Measurements from ENCODE around the gene SLC25A12. TPM values are rescaled to one million over a fixed set of nuclear protein-coding genes. Genes with fewer than 3 reads are reported as not detected.

The SLC25A12 gene
- polyA plus RNA-seq, 1 of the 3 experiments (the other 2 are of a cell fraction): 13.0 TPM

DNA sequence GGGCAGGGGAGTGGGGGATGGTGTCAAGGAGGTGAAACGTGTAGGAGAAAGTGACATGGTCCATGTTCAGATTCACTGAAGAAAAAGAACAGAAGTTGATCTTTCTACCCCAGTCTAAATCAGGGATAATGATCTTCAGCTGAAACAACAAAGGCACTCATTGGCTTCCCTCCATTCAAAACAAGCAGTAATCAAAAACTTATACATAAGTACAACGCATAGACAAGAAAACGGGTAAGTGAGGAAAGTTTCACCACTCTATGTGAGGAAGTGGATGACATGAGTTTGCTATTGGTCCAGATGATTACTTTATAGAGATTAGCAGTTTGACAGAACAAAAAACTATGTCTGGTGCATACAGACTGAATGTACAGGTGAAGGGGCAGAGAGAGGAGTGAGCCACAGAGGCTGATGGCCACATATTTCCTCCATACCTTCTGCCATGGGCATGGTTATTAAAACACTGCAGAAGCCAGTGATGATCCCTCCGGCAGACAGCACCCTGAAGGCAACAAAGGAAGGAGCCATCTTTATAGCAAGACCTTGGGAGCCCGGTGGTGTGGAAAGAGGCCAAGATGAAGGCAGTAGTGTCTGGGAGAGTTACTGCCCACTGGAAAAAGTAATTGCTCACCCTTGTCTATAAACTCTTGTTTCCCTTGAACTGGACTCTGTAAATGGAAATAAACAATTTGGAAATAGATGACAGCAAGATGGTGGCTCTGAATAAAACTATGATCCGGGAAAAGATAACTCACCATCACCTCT lies 57.7 kb downstream of the SLC25A12 start:
- CTCF ChIA-PET: no interaction called here

DNA sequence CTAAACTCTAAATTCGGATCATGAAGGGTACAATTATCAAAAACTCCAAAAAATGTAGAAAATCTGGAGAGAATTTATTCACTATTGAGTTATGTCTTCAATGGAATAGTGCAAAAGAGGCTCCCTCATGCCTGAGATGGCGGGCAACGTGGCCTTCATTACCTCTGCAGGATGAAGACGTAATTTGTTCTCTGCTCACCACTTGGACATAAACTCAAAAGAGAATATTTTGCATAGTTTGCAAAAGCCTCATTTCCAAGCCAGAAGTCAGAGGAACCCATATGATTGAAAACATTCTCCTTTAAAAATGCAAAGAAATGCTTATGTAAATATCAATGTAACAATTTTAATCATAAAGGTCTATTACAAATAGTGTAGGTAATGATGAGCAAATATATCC lies 58.7 kb downstream of the SLC25A12 start:
- WGBS (ENCODE audit: low lambda C conversion rate): 89% methylated on average over 4 of the region's 4 CpGs
- H4K20me1 ChIP-seq (ENCODE audit: insufficient read depth): no peaks in the 10 kb centered on the region
- H3K9ac ChIP-seq: no peak overlapping the region
- no peak overlapping the region for H3K27ac ChIP-seq (ENCODE audit: low read depth in 2 of 2, low read length in 1 of 2)
- no peak for DNase-seq
- no peak overlapping the region for H3K4me2 ChIP-seq
- CTCF ChIA-PET: no interaction called here
- H2AFZ ChIP-seq (ENCODE audit: low read depth): no peak overlapping the region
- POLR2A ChIA-PET: no interaction called here
- no peak overlapping the region for H3K4me3 ChIP-seq (ENCODE audit: low read depth in 2 of 2, low read length in 1 of 2)
- H3F3A ChIP-seq (replicated peaks; ENCODE audit: insufficient read depth): no peaks in the 10 kb centered on the region
- TF ChIP-seq JUND (IDR thresholded peaks at IDR 0.05) (no peak), GABPA (IDR thresholded peaks at IDR 0.05; ENCODE audit: low read depth) (no peak), TAF1 (IDR thresholded peaks at IDR 0.05; ENCODE audit: borderline replicate concordance, low read depth, low read length) (no peak), YY1 (IDR thresholded peaks at IDR 0.05; ENCODE audit: low read depth) (no peak), FOXJ3 (CRISPR knock-in tag; IDR thresholded peaks at IDR 0.05) (no peak), RAD21 (IDR thresholded peaks at IDR 0.05; ENCODE audit: low read length) (no peak), GATA2 (CRISPR knock-in tag; IDR thresholded peaks at IDR 0.05) (no peak), EP300 (IDR thresholded peaks at IDR 0.05; ENCODE audit: borderline replicate concordance in 1 of 2, low read depth in 1 of 2, low read length in 1 of 2) (no peak), ELF1 (IDR thresholded peaks at IDR 0.05) (no peak), TCF12 (IDR thresholded peaks at IDR 0.05) (no peak)
- TF ChIP-seq, protein P1, sequence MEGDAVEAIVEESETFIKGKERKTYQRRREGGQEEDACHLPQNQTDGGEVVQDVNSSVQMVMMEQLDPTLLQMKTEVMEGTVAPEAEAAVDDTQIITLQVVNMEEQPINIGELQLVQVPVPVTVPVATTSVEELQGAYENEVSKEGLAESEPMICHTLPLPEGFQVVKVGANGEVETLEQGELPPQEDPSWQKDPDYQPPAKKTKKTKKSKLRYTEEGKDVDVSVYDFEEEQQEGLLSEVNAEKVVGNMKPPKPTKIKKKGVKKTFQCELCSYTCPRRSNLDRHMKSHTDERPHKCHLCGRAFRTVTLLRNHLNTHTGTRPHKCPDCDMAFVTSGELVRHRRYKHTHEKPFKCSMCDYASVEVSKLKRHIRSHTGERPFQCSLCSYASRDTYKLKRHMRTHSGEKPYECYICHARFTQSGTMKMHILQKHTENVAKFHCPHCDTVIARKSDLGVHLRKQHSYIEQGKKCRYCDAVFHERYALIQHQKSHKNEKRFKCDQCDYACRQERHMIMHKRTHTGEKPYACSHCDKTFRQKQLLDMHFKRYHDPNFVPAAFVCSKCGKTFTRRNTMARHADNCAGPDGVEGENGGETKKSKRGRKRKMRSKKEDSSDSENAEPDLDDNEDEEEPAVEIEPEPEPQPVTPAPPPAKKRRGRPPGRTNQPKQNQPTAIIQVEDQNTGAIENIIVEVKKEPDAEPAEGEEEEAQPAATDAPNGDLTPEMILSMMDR (IDR thresholded peaks at IDR 0.05): no peak
- TF ChIP-seq, protein P2, sequence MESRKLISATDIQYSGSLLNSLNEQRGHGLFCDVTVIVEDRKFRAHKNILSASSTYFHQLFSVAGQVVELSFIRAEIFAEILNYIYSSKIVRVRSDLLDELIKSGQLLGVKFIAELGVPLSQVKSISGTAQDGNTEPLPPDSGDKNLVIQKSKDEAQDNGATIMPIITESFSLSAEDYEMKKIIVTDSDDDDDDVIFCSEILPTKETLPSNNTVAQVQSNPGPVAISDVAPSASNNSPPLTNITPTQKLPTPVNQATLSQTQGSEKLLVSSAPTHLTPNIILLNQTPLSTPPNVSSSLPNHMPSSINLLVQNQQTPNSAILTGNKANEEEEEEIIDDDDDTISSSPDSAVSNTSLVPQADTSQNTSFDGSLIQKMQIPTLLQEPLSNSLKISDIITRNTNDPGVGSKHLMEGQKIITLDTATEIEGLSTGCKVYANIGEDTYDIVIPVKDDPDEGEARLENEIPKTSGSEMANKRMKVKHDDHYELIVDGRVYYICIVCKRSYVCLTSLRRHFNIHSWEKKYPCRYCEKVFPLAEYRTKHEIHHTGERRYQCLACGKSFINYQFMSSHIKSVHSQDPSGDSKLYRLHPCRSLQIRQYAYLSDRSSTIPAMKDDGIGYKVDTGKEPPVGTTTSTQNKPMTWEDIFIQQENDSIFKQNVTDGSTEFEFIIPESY (IDR thresholded peaks at IDR 0.05; ENCODE audit: borderline replicate concordance, low read depth): no peak
- TF ChIP-seq, protein P3, sequence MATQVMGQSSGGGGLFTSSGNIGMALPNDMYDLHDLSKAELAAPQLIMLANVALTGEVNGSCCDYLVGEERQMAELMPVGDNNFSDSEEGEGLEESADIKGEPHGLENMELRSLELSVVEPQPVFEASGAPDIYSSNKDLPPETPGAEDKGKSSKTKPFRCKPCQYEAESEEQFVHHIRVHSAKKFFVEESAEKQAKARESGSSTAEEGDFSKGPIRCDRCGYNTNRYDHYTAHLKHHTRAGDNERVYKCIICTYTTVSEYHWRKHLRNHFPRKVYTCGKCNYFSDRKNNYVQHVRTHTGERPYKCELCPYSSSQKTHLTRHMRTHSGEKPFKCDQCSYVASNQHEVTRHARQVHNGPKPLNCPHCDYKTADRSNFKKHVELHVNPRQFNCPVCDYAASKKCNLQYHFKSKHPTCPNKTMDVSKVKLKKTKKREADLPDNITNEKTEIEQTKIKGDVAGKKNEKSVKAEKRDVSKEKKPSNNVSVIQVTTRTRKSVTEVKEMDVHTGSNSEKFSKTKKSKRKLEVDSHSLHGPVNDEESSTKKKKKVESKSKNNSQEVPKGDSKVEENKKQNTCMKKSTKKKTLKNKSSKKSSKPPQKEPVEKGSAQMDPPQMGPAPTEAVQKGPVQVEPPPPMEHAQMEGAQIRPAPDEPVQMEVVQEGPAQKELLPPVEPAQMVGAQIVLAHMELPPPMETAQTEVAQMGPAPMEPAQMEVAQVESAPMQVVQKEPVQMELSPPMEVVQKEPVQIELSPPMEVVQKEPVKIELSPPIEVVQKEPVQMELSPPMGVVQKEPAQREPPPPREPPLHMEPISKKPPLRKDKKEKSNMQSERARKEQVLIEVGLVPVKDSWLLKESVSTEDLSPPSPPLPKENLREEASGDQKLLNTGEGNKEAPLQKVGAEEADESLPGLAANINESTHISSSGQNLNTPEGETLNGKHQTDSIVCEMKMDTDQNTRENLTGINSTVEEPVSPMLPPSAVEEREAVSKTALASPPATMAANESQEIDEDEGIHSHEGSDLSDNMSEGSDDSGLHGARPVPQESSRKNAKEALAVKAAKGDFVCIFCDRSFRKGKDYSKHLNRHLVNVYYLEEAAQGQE (IDR thresholded peaks at IDR 0.05; ENCODE audit: low read depth, low read length): no peak
- H3K79me2 ChIP-seq (ENCODE audit: insufficient read depth): no peaks in the 10 kb centered on the region
- no peaks in the 10 kb centered on the region for H3K9me2 ChIP-seq
- peaks cover 45 to 48% of the 10 kb centered on the region in 2 experiments for H3K36me3 ChIP-seq (replicated peaks in 1 of 2; ENCODE audit: control insufficient read depth in 1 of 2, insufficient read depth in 2 of 2, low read length in 1 of 2)
- H3K4me1 ChIP-seq (ENCODE audit: control insufficient read depth in 1 of 2, insufficient read depth in 2 of 2, low read depth in 1 of 2, low read length in 1 of 2): no peaks in the 10 kb centered on the region
- H3K9me3 ChIP-seq: peaks cover 12% of the 10 kb centered on the region; the same call in 1 of the 2 replicates
- H3K27me3 ChIP-seq (ENCODE audit: insufficient read depth): no peaks in the 10 kb centered on the region

More for the DNA sequence above, 57.7 kb downstream of the SLC25A12 start:
- Histone ChIP-seq H3K4me1 (ENCODE audit: control insufficient read depth in 1 of 2, insufficient read depth in 2 of 2, low read depth in 1 of 2, low read length in 1 of 2) (no peaks in the 10 kb centered on the region), H3K9me2 (no peaks in the 10 kb centered on the region), H3F3A (replicated peaks; ENCODE audit: insufficient read depth) (no peaks in the 10 kb centered on the region), H3K4me2 (no peak overlapping the region), H4K20me1 (ENCODE audit: insufficient read depth) (no peaks in the 10 kb centered on the region), H2AFZ (ENCODE audit: low read depth) (no peak overlapping the region), H3K27ac (ENCODE audit: low read depth in 2 of 2, low read length in 1 of 2) (no peak overlapping the region), H3K79me2 (ENCODE audit: insufficient read depth) (no peaks in the 10 kb centered on the region), H3K27me3 (ENCODE audit: insufficient read depth) (no peaks in the 10 kb centered on the region), H3K4me3 (ENCODE audit: low read depth in 2 of 2, low read length in 1 of 2) (no peak overlapping the region), H3K9me3 (peaks cover 4% of the 10 kb centered on the region; the same call in 1 of the 2 replicates), H3K9ac (no peak overlapping the region), H3K36me3 (replicated peaks in 1 of 2; ENCODE audit: control insufficient read depth in 1 of 2, insufficient read depth in 2 of 2, low read length in 1 of 2) (peaks cover 40 to 46% of the 10 kb centered on the region in 2 experiments)
- POLR2A ChIA-PET: interaction anchor here (0.6 kb wide), 1 partner anchor 85 kb away, joined by 4 read pairs; no protein-coding TSS in a partner anchor
- no peak for DNase-seq
- 84% methylated on average over 6 of the region's 6 CpGs for WGBS (ENCODE audit: low lambda C conversion rate)
- TF ChIP-seq FOSL2 (IDR thresholded peaks at IDR 0.05; ENCODE audit: borderline replicate concordance, low read depth) (no peak), TCF12 (IDR thresholded peaks at IDR 0.05) (peak; percentile 29; the same call in 1 of the 2 replicates)
